Hepatocyte (in vitro differentiated cells): Measurements from ENCODE around the gene ZBTB5. TPM values are rescaled to one million over a fixed set of nuclear protein-coding genes. Genes with fewer than 3 reads are reported as not detected.

Experiments
- DNase-seq: peaks from one replicate; pipeline ENCODE4 v3.0.0-alpha.2; 2016; ENCODE audit warnings: low spot score
- H2AFZ ChIP-seq: fragments of 200-600 bp; sonication (generic); 2 replicates; pipeline ENCODE4 v1.6.0; 2016; ENCODE audit warnings: antibody characterized with exemption, mild to moderate bottlenecking
- H3K27ac ChIP-seq: fragments of 200-600 bp; sonication (generic); 2 replicates; pipeline ENCODE4 v1.5.1; 2016; ENCODE audit warnings: mild to moderate bottlenecking
- H3K27me3 ChIP-seq: fragments of 200-600 bp; sonication (generic); 2 replicates; pipeline ENCODE4 v1.6.1; 2016
- H3K36me3 ChIP-seq: fragments of 200-600 bp; sonication (generic); replicated peaks from 2 replicates; pipeline ENCODE4 v1.5.1; 2016; ENCODE audit warnings: low read depth; ENCODE audit not compliant: insufficient read depth
- H3K4me1 ChIP-seq: fragments of 200-600 bp; sonication (generic); 2 replicates; pipeline ENCODE4 v1.5.1; 2016; ENCODE audit warnings: mild to moderate bottlenecking, moderate library complexity; ENCODE audit not compliant: insufficient read depth
- H3K4me2 ChIP-seq: fragments of 200-600 bp; sonication (generic); 2 replicates; pipeline ENCODE4 v1.6.0; 2016
- H3K4me3 ChIP-seq: fragments of 200-600 bp; sonication (generic); 2 replicates; pipeline ENCODE4 v1.5.1; 2016; ENCODE audit warnings: mild to moderate bottlenecking
- H3K79me2 ChIP-seq: fragments of 200-600 bp; sonication (generic); 2 replicates; pipeline ENCODE4 v1.6.0; 2017; ENCODE audit warnings: mild to moderate bottlenecking
- H3K9me2 ChIP-seq: fragments of 200-600 bp; sonication (generic); replicated peaks from 2 replicates; pipeline ENCODE4 v1.6.0; 2017; ENCODE audit warnings: mild to moderate bottlenecking; ENCODE audit not compliant: insufficient read depth
- H3K9me3 ChIP-seq: fragments of 200-600 bp; sonication (generic); 2 replicates; pipeline ENCODE4 v1.5.1; 2016; ENCODE audit warnings: low read depth, mild to moderate bottlenecking
- H4K20me1 ChIP-seq: fragments of 200-600 bp; sonication (generic); 2 replicates; pipeline ENCODE4 v1.6.0; 2016; ENCODE audit warnings: mild to moderate bottlenecking; ENCODE audit not compliant: insufficient read depth, poor library complexity, severe bottlenecking
- CTCF ChIP-seq: fragments of 200-600 bp; sonication (generic); IDR thresholded peaks from 2 replicates; pipeline ENCODE4 v1.5.1; 2016; ENCODE audit warnings: antibody characterized with exemption, mild to moderate bottlenecking; ENCODE audit not compliant: poor library complexity
- EZH2 ChIP-seq: fragments of 200-600 bp; sonication (generic); IDR thresholded peaks from 2 replicates; pipeline ENCODE4 v1.6.1; 2016; ENCODE audit warnings: antibody characterized with exemption, mild to moderate bottlenecking, borderline replicate concordance
- EZH2phosphoT487 ChIP-seq: fragments of 200-600 bp; sonication (generic); IDR thresholded peaks from one replicate; pipeline ENCODE4 v1.6.1; 2018; ENCODE audit warnings: antibody characterized with exemption, mild to moderate bottlenecking, low read depth, moderate library complexity; ENCODE audit not compliant: unreplicated experiment, severe bottlenecking
- WGBS: methylation state at CpG from one replicate; pipeline ENCODE4 v1.1.6; 2016; ENCODE audit warnings: low lambda C conversion rate; ENCODE audit errors: missing lambda C conversion rate; 5-methylcytosine and 5-hydroxymethylcytosine counted together
- polyA plus RNA-seq: library from polyadenylated mRNA; unstranded; fragments of >200 nt; fragmentation: Nextera tagmentation; extraction: Ambion mirVana; gene quantifications from 2 replicates; pipeline ENCODE4 v1.2.1, GENCODE V29; 2016
- total RNA-seq: library from RNA; depleted of rRNA; stranded (reverse); fragments of >200 nt; gene quantifications from 2 replicates; pipeline ENCODE4 v1.2.3, GENCODE V29; 2014

The ZBTB5 gene
- total and polyA plus RNA-seq, 2 experiments from 2014 or later, result 3.8 to 21.8 TPM

GRCh38 chr9:37392272-37392671 is 73.0 kb downstream of the ZBTB5 start:
- TF ChIP-seq EZH2, result no peak
- no peak for TF ChIP-seq EZH2phosphoT487
- TF ChIP-seq CTCF, result no peak
- Histone ChIP-seq H2AFZ (no peak overlapping the region), H3K4me3 (no peak overlapping the region), H3K9me3 (no peaks in the 10 kb centered on the region), H3K79me2 (no peaks in the 10 kb centered on the region), H3K4me2 (no peak overlapping the region), H3K9me2 (no peaks in the 10 kb centered on the region), H3K4me1 (no peaks in the 10 kb centered on the region), H3K27ac (no peak overlapping the region), H4K20me1 (no peaks in the 10 kb centered on the region), H3K27me3 (no peaks in the 10 kb centered on the region), H3K36me3 (no peaks in the 10 kb centered on the region)
- WGBS, result 79% methylated on average over 8 of the region's 8 CpGs
- no peak for DNase-seq

GRCh38 chr9:37390759-37391158 is 74.5 kb downstream of the ZBTB5 start:
- Histone ChIP-seq H3K4me1 (no peaks in the 10 kb centered on the region), H3K4me3 (no peak overlapping the region), H3K27ac (no peak overlapping the region), H3K27me3 (no peaks in the 10 kb centered on the region), H3K9me2 (no peaks in the 10 kb centered on the region), H3K4me2 (no peak overlapping the region), H3K9me3 (no peaks in the 10 kb centered on the region), H2AFZ (no peak overlapping the region), H3K36me3 (no peaks in the 10 kb centered on the region), H3K79me2 (no peaks in the 10 kb centered on the region), H4K20me1 (no peaks in the 10 kb centered on the region)
- peak; percentile 52 for DNase-seq
- no peak for TF ChIP-seq EZH2phosphoT487
- no peak for TF ChIP-seq EZH2
- peak; percentile 27 for TF ChIP-seq CTCF
- 30% methylated on average over 7 of the region's 7 CpGs for WGBS

Other genes starting within 250 kb of the ZBTB5 start
- gene GRHPR, start 42.8 kb downstream of the ZBTB5 start, total RNA-seq, result 164 and 168 TPM in 2 replicates
- gene GRHPR, start 42.8 kb downstream of the ZBTB5 start, polyA plus RNA-seq, result 119 and 137 TPM in 2 replicates
- 13.3 and 13.6 TPM in 2 replicates for gene POLR1E, start 20.5 kb upstream of the ZBTB5 start, total RNA-seq
- gene POLR1E, start 20.5 kb upstream of the ZBTB5 start, polyA plus RNA-seq, result 6.5 and 8.4 TPM in 2 replicates
- gene FBXO10, start 110.9 kb upstream of the ZBTB5 start, total RNA-seq, result 10.2 and 12.5 TPM in 2 replicates
- gene FBXO10, start 110.9 kb upstream of the ZBTB5 start, polyA plus RNA-seq, result 7.4 and 9.8 TPM in 2 replicates
- gene TOMM5, start 127.1 kb upstream of the ZBTB5 start, total RNA-seq, result 173 and 187 TPM in 2 replicates
- 283 and 293 TPM in 2 replicates for gene TOMM5, start 127.1 kb upstream of the ZBTB5 start, polyA plus RNA-seq
- gene FRMPD1, start 185.5 kb upstream of the ZBTB5 start, total RNA-seq, result 0.10 and 0.28 TPM in 2 replicates
- 0.36 and 1.2 TPM in 2 replicates for gene FRMPD1, start 185.5 kb upstream of the ZBTB5 start, polyA plus RNA-seq